ENCODE measurements around the gene TTC14.

DNA sequence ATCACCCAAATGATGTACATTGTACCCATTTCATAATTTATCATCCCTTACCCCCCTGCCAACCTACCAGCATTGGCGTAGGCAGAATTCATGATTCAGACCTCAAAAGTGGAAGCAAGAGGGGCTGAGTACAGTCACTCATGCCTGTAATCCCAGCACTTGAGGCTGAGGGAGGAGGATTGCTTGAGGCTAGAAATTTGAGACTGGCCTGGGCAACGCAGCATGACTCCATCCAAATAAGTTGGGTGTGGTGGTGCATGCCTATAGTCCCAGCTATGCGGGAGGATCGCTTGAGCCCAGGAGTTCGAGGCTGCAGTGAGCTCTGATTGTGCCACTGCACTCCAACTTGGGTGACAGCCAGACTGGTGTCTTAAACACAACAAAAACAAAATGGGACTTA lies 10.4 kb downstream of the TTC14 start:
- TF ChIP-seq, protein P1, sequence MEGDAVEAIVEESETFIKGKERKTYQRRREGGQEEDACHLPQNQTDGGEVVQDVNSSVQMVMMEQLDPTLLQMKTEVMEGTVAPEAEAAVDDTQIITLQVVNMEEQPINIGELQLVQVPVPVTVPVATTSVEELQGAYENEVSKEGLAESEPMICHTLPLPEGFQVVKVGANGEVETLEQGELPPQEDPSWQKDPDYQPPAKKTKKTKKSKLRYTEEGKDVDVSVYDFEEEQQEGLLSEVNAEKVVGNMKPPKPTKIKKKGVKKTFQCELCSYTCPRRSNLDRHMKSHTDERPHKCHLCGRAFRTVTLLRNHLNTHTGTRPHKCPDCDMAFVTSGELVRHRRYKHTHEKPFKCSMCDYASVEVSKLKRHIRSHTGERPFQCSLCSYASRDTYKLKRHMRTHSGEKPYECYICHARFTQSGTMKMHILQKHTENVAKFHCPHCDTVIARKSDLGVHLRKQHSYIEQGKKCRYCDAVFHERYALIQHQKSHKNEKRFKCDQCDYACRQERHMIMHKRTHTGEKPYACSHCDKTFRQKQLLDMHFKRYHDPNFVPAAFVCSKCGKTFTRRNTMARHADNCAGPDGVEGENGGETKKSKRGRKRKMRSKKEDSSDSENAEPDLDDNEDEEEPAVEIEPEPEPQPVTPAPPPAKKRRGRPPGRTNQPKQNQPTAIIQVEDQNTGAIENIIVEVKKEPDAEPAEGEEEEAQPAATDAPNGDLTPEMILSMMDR (IDR thresholded peaks at IDR 0.05): no peak
- TF ChIP-seq POLR2A (IDR thresholded peaks at IDR 0.05): no peak

All from adrenal gland (tissue), 5 donors.